ENCODE data around the gene C2orf72. TPM values are rescaled to one million over a fixed set of nuclear protein-coding genes. Genes with fewer than 3 reads are reported as not detected.

C2orf72 gene
- total and polyA plus RNA-seq, 2 of the 4 experiments (the other 2 are of a cell fraction), result 0.09 to 0.18 TPM

GRCh38 chr2:231084565-231084964, 47.2 kb downstream of the C2orf72 start:
- WGBS, 2 experiments (ENCODE audit: extremely low coverage in 2 of 2, insufficient read length in 1 of 2), result no CpG with 5 or more reads among the region's 1 CpG
- H3K79me1 ChIP-seq (ENCODE audit: low read depth in 1 of 2, low read length in 2 of 2), result peaks cover 5 to 7% of the 10 kb centered on the region in 2 experiments; a peak in 3 of 4 replicates
- DNase-seq (no peak), ATAC-seq (ENCODE audit: low read depth) (no peak)
- no peak overlapping the region for H4K8ac ChIP-seq (ENCODE audit: low read depth in 2 of 2, low read length in 2 of 2)
- no TSS peak for BruUV-seq (replicated peaks)
- no peak overlapping the region for H2BK15ac ChIP-seq (ENCODE audit: low read depth, low read length)
- H3K4me3 ChIP-seq (ENCODE audit: insufficient read depth, low read depth, low read length), result no peak overlapping the region
- H3K9me3 ChIP-seq (ENCODE audit: control insufficient read depth, insufficient read depth, low read length), result no peaks in the 10 kb centered on the region
- no peak overlapping the region for H2BK20ac ChIP-seq (ENCODE audit: low read depth, low read length)
- no peak overlapping the region for H3K23ac ChIP-seq (ENCODE audit: low read depth, low read length)
- no peak overlapping the region for H2BK120ac ChIP-seq (ENCODE audit: low read depth, low read length)
- H3K4ac ChIP-seq (ENCODE audit: low read depth, low read length), result no peak overlapping the region
- no peaks in the 10 kb centered on the region for H3K4me1 ChIP-seq (ENCODE audit: control insufficient read depth, insufficient read depth, low read length)
- dilution Hi-C loops (cut with HindIII; ENCODE audit: low sequenced_read_pairs, unreplicated experiment) (no loop called here), in situ Hi-C loops (cut with MboI; ENCODE audit: low sequenced_read_pairs) (no loop called here), intact Hi-C loops (cut with micrococcal nuclease) (no loop called here)
- H3K9me1 ChIP-seq (ENCODE audit: insufficient read depth, low read length), result no peaks in the 10 kb centered on the region
- no peak overlapping the region for H3K9ac ChIP-seq (ENCODE audit: low read depth, low read length)
- no peak overlapping the region for H2AK5ac ChIP-seq (ENCODE audit: low read depth, low read length)
- H3K27ac ChIP-seq (ENCODE audit: insufficient read depth, low read length), result no peak overlapping the region
- H3K4me2 ChIP-seq (ENCODE audit: low read depth, low read length), result no peak overlapping the region
- no peak overlapping the region for H3K56ac ChIP-seq (ENCODE audit: extremely low read depth, insufficient read depth, low read length)
- H4K5ac ChIP-seq (ENCODE audit: low read depth, low read length), result no peak overlapping the region
- TF ChIP-seq FOS (IDR thresholded peaks at IDR 0.05; ENCODE audit: low read depth, low read length), result no peak
- ChIA-PET CTCF (no interaction called here), POLR2A (ENCODE audit: unreplicated experiment) (no interaction called here)
- H4K20me1 ChIP-seq (ENCODE audit: insufficient read depth, low read length), result no peaks in the 10 kb centered on the region
- H3K36me3 ChIP-seq (ENCODE audit: control insufficient read depth, insufficient read depth, low read length), result peaks cover 51% of the 10 kb centered on the region
- H2AK9ac ChIP-seq (replicated peaks; ENCODE audit: low read depth, low read length, poor library complexity), result no peak overlapping the region
- no peak overlapping the region for H2BK5ac ChIP-seq (ENCODE audit: low read depth, low read length, poor library complexity, severe bottlenecking)
- H3K14ac ChIP-seq (replicated peaks; ENCODE audit: low read depth, low read length), result no peak overlapping the region
- no peak overlapping the region for H3K18ac ChIP-seq (ENCODE audit: low read depth, low read length)
- H4K91ac ChIP-seq (ENCODE audit: insufficient read depth, low read depth, low read length), result no peak overlapping the region
- H2AFZ ChIP-seq (replicated peaks; ENCODE audit: low read length, poor library complexity), result no peak overlapping the region
- no peaks in the 10 kb centered on the region for H3K27me3 ChIP-seq (ENCODE audit: control insufficient read depth, insufficient read depth, low read length)

Data from IMR-90 (cell line).